ENCODE measurements around the gene RLN1. TPM values are rescaled to one million over a fixed set of nuclear protein-coding genes. Genes with fewer than 3 reads are reported as not detected.
"Not testable (repeated sequence)": the region's sequence is repeated elsewhere in the genome, so short reads cannot be mapped to it uniquely, and the experiment has no call there.

Gene RLN1
- polyA plus RNA-seq, 5 donors = 0.36 to 0.77 (median 0.56) TPM; not detected in 1

GRCh38 chr9:5326187-5326586 lies 13.5 kb downstream of the RLN1 start:
- DNase-seq = no peak

- not testable (repeated sequence) for DNase-seq
These were observed 18.1 kb downstream of the RLN1 start for GRCh38 chr9:5321601-5322000.

GRCh38 chr9:5321058-5321457 lies 18.6 kb downstream of the RLN1 start:
- no peak for DNase-seq

- not testable (repeated sequence) for DNase-seq
These were observed 23.3 kb downstream of the RLN1 start for GRCh38 chr9:5316406-5316805.

GRCh38 chr9:5315187-5315923 lies 24.3 kb downstream of the RLN1 start:
- no peak for DNase-seq

- no peak for DNase-seq
These were observed 28.8 kb downstream of the RLN1 start for GRCh38 chr9:5310851-5311250.

- no peak for DNase-seq
These were observed 33.9 kb downstream of the RLN1 start for GRCh38 chr9:5305741-5306140.

- DNase-seq = not testable (repeated sequence)
These were observed 35.6 kb downstream of the RLN1 start, which contains the start of gene RLN2 for GRCh38 chr9:5303840-5304795. TSS of gene RLN2 (minus strand) at chr9:5304716. CDS start at chr9:5304580, 136 bp downstream.

- DNase-seq = no peak
These were observed 38.1 kb downstream of the RLN1 start for GRCh38 chr9:5301544-5301943.

- no peak for DNase-seq
These were observed 47.5 kb downstream of the RLN1 start for GRCh38 chr9:5292141-5292540.

- DNase-seq = no peak
These were observed 51.1 kb downstream of the RLN1 start for GRCh38 chr9:5288591-5288990.

- no peak for DNase-seq
These were observed 53.4 kb downstream of the RLN1 start for GRCh38 chr9:5286262-5286661.

Other genes with a start within 250 kb of the RLN1 start
- gene INSL6, start 154.2 kb downstream of the RLN1 start, polyA plus RNA-seq (ENCODE audit: insufficient read depth in 1 of 5, insufficient read length in 5 of 5, low replicate concordance in 1 of 5) = 1 to 10 TPM in 1 of 5 donors, under 1 TPM in 4; 0.51 to 1.1 (median 0.61) TPM
- not detected for gene INSL4, start 108.5 kb downstream of the RLN1 start, polyA plus RNA-seq (ENCODE audit: insufficient read depth in 1 of 5, insufficient read length in 5 of 5, low replicate concordance in 1 of 5)
- 1 to 10 TPM; 1.9 to 3.2 (median 2.3) TPM for gene RLN2, start 35.2 kb downstream of the RLN1 start, polyA plus RNA-seq (ENCODE audit: insufficient read depth in 1 of 5, insufficient read length in 5 of 5, low replicate concordance in 1 of 5)
- 10 to 100 TPM; 18.8 to 26.4 (median 23.1) TPM for gene PLGRKT, start 98.0 kb upstream of the RLN1 start, polyA plus RNA-seq (ENCODE audit: insufficient read depth in 1 of 5, insufficient read length in 5 of 5, low replicate concordance in 1 of 5)
- gene CD274, start 110.7 kb upstream of the RLN1 start, polyA plus RNA-seq (ENCODE audit: insufficient read depth in 1 of 5, insufficient read length in 5 of 5, low replicate concordance in 1 of 5) = 1 to 10 TPM in 3 of 5 donors, under 1 TPM in 2; 0.71 to 1.4 (median 1.2) TPM
- gene PDCD1LG2, start 170.7 kb upstream of the RLN1 start, polyA plus RNA-seq (ENCODE audit: insufficient read depth in 1 of 5, insufficient read length in 5 of 5, low replicate concordance in 1 of 5) = under 1 TPM; 0.12 to 0.34 (median 0.17) TPM

Data from right lung (tissue), 5 donors.